Glomerular visceral epithelial cell (primary cell): Measurements from ENCODE around the gene TNNC2.
"Not testable (repeated sequence)": the region's sequence is repeated elsewhere in the genome, so short reads cannot be mapped to it uniquely, and the experiment has no call there.

Experiments used
- DNase-seq: peaks from one replicate; pipeline ENCODE4 v3.0.0-alpha.2; 2016; ENCODE audit errors: extremely low spot score

TNNC2 gene

GRCh38 chr20:45827030-45827652 is at the start of gene TNNC2:
Gene TNNC2 (minus strand): TSS chr20:45827312. CDS start chr20:45827248, 64 bp downstream.
- no peak for DNase-seq

GRCh38 chr20:45874576-45874975 is 47.5 kb upstream of the TNNC2 start:
- DNase-seq: no peak

DNA sequence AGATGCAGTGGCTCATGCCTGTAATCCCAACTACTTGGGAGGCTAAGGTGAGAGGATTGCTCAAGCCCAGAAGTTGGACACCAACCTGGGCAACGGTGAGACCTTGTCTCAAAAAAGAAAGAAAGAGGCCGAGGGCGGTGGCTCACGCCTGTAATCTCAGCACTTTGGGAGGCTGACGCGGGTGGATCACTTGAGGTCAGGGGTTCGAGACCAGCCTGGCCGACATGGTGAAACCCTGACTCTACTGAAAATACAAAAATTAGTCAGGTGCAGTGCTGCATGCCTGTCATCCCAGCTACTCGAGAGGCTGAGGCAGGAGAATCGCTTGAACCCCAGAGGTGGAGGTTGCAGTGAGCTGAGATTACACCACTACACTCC is 47.0 kb upstream of the TNNC2 start:
- DNase-seq: not testable (repeated sequence)

DNA sequence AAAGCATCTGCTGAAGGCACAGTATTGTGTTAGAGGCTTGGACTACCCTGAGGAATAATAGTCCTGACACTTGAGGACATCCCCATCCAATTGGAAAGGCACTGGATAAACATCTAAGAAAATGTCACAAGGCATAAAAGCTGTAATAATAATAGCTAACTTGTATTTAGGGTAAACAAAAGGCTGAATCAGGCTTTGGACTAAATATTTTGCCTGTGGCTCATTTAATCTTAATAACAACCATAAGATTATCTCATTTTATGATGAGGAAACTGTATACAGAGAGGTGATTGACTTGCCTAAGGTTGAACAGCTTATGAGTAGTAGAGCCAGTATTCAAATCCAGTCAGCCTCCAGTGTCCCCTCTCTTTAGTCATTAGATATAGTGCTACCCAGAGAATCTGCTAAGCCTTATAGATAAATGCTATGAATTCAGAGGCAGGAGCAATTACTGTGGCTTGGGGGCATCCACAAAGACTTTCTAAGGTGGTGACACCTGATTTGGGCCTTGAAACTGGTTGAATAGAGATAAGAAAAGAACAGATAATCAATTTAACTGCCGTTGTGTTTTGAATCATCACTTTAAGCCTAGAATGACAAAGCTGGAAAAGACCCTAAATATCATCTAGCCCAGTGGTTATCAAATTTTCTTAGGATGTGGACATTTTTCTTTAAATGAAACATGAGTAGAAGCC is 46.4 kb upstream of the TNNC2 start:
- no peak for DNase-seq

DNA sequence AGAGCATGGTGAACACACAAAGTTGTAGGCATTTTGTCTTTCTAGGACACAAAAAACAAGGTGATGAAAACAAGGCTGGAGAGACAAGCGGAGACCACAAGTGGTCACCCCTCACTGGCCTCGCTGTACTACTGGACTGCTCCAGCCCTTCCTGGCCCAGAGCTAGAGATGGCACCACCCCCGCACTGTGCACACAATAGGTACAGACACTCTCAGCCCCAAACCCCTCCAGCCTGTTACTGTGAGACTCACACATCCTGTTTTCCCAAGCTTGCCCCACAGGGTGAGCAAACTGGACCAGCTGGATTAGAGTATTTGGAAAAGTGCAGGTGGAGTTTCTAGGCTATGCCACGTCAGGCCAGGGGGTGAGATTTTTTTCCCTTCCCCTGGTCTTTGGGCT is 45.5 kb upstream of the TNNC2 start:
- DNase-seq: no peak

- peak; percentile 31 for DNase-seq
Measured at GRCh38 chr20:45867819-45868176, 40.7 kb upstream of the TNNC2 start.

DNA sequence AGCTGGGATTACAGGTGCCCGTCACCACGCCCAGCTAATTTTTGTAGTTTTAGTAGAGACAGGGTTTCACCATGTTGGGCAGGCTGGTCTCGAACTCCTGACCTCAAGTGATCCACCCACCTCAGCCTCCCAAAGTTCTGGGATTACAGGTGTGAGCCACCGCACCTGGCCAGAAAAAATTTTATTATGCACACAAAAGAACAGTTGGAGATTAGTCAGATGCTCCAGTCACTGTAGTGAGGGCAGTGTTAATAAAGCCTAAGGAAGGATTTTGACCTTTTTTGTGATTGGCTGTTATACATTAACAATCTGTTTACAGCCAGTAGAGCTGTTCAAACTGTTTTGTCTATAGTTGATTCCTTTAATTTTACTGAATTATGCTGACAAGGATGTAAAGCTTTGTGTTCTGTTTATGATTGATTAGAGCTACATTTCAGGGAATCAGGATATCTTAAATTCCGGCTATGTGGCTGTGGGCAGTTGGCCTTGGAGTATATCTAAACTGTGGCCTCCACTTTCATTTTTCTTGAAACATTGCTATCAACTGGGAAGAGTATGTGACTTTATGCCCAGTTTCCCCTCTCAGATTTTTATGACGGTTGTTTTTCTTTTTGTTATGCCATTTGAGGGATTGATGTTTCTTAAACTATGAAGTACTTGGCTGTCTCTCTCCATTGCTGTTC is 40.2 kb upstream of the TNNC2 start:
- no peak for DNase-seq

DNA sequence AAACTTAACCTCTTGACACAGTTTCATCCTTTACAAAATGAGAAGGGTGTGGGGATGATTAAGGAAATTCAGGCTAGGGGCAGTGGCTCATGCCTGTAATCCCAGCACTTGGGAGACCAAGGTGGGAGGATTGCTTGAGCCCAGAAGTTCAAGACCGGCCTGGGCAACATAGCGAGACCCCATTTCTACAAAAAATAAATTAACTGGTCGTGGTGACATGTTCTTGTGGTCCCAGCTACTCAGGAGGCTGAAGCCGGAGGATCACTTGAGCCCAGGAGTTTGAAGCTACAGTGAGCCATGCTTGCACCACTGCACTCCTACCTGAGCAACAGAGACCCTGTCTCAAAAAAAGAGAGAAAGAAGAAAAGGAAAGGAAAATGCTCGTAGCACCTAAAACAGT is 39.3 kb upstream of the TNNC2 start:
- DNase-seq: no peak

DNA sequence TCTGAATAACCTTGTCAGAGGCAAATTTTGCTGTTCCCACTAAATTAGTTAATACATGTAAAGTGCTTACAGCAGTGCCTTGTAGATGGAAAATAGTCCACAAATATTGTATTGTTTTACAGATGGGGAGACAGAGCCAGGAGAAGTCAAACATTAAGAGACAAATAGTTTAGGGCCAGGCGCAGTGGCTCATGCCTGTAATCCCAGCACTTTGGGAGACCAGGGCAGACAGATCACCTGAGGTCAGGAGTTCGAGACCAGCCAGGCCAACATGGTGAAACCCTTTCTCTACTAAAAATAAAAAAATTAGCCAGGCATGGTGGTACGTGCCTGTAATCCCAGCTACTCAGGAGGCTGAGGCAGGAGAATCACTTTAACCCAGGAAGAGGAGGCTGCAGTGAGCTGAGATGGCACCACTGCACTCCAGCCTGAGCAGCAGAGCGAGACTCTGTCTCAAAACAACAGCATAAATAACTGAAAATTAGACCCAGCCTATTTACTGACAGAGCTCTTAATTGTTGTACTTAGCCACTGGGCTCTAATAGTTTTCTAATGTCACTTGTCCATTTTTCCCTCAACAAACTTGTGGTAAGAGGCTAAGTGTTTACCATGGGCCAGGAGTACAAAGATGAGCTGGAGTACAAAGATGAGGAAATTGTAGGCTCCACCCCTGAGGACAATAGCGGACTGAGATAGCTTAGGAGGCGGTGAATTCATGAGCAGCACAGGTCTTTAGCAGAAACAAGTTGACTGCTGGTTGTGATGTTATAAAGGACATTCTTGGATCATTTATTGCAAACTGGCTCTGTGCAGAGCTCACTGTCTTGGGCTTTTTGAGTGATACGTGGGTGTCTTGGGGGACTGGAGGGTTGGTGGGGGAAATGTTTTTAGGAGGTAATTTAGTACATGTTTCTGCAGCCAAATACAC is 36.7 kb upstream of the TNNC2 start:
- no peak for DNase-seq

DNA sequence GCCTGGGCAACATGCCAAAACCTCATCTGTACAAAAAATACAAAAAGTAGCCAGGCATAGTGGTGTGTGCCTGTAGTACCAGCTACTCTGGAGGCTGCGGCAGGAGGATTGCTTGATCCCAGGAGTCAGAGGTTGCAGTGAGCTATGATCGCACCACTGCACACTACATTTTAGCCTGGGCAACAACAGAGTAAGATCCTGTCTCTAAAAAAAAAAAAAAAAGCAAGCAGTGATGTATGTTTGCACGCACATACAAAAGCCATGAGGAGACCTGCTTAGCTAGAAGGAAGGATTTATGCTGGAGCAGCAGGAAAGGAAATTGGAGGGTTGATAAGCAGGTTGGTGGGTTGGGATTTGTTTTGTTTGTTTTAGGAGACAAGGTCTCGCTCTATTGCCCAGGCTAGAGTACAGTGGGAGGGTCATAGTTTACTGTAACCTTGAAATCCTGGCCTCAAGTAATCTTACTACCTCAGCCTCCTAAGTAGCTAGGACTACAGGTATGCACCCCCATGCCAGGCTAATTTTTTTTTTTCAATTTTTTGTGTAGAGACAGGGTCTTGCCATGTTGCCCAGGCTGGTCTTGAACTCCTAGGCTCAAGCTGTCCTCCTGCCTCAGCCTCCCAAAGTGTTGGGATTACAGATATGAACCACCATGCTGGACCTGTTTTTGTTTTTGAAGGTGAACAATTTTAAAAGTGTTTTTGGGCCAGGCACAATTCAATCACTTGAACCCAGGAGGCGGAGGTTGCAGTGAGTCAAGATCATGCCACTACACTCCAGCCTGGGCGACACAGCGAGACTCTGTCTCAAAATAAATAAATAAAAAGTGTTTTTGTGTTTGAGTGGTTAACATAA is 34.3 kb upstream of the TNNC2 start:
- peak; percentile 34 for DNase-seq

- no peak for DNase-seq
Measured at GRCh38 chr20:45860560-45861220, 33.6 kb upstream of the TNNC2 start.

DNA sequence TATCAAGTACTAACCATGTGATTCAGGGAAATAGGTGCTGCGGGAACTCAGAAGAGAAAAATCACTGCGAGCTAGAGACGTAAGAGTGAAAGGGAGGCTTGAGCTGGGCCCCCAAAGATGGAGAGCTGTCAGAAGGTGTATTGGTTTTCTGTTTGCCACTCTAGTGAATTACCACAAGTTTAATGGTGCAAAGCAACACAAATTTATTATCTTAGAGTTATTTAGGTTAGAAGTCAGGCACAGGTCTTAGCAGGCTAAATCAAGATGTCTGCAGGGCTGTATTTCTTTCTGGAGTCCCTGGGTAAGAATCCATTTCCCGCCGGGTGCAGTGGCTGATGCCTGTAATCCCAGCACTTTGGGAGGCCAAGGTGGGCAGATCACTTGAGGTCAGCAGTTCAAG is 32.8 kb upstream of the TNNC2 start:
- DNase-seq: no peak

DNA sequence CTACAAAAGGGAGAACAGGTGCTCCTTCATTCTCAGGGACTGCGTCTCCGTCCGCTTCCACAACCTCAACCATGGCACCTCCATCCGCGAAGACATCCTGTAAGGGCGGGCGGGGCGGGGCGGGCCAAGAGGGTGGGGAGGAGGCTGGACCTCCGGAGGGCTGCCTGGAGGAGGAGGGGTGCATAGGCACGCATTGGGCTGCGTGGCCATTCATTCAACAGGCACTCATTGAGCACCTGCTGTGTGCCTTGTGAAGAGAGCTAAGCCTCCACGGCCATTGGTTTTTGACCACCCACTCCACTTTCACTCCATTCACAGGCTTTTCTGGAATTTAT is 30.7 kb upstream of the TNNC2 start:
- no peak for DNase-seq

DNA sequence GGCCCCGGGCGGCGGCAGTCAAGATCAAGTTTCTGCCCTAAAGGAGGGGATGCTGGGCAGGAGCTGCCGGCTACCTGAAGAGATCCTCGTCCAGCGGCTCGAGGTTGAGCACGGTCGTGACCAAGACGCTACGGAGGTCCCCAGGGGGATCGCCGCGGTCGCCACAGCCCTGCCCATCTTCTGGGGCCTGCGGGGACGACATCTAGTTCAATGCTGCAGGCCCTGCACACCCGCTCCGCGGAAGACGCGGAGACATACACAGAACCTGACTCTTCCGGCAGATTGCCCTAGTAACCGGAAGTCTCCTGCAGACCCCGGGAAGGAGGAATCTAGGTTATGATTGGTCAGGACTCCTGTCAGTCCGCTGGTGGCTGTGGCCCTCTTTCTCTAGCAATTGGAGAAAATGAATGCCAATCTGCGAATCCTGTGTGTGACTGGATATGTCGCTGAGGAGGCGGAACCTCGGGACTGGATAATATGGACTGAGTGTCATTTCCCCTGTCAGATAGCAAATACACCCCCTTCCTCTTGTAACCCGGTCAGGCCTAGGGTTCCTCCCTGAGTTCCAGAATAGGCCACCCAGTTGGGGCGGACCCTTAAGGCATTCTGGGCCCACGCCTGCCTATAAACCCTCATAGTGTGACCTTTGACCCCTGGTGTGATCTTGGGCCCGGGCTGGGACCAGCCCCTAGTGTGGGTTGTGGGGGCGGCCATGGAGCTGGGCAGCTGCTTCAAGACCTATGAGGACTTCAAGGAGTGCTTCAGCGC is 30.2 kb upstream of the TNNC2 start, which contains the start of the genes ACOT8 and ZSWIM3:
Gene ACOT8 (minus strand): TSS at position 279 of the 768 bp plus-strand sequence. CDS start 77 bp downstream, at position 202.
Gene ZSWIM3 (plus strand): TSS at position 501 of the 768 bp plus-strand sequence. CDS start 212 bp downstream, at position 713.
- DNase-seq: peak; percentile 100

DNA sequence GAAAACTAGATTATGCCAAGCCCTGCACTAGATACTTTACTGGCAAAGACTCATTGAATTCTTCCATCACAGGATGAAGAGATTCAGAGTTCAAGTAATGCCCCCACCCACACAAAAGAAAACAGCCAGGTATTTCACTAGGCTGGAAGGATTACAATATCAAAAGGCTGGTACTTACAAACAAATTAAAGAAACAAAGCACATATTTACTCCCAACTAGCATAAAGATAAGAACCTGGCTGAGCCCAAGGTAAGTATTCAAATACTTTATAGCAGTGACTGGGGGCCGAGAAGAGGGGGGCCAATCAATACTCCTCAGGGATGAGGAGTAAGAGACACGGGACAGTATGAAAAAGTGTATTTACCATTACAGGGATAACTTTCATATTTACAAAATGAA is 26.4 kb upstream of the TNNC2 start:
- DNase-seq: no peak

DNA sequence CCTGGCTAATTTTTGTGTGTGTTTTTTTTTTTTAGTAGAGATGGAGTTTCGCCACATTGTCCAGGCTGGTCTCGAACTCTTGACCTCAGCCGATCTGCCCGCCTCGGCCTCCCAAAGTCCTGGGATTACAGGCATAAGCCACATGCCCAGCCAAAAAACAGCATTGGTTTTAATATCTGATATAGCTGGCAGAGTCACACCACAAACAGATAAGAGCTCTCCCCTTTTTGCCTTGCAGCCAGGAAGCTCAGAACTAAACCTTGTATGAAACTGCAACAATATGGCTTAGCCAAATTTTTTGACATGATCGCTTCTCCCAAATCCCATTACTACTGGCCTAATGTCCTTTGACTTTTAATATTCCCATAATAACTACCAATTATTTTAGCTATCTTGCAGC is 25.2 kb upstream of the TNNC2 start:
- no peak for DNase-seq

- DNase-seq: no peak
Measured at GRCh38 chr20:45851501-45851900, 24.4 kb upstream of the TNNC2 start.

GRCh38 chr20:45850926-45851325 is 23.8 kb upstream of the TNNC2 start:
- DNase-seq: no peak

- no peak for DNase-seq
Measured at GRCh38 chr20:45850238-45850637, 23.1 kb upstream of the TNNC2 start.
